ENCODE measurements around the gene TMTC3. TPM values are rescaled to one million over a fixed set of nuclear protein-coding genes. Genes with fewer than 3 reads are reported as not detected.
"Not testable (repeated sequence)": the region's sequence is repeated elsewhere in the genome, so short reads cannot be mapped to it uniquely, and the experiment has no call there.

TMTC3 gene
- total RNA-seq, 1 experiment from 2014 or later, result 30.5 TPM

DNA sequence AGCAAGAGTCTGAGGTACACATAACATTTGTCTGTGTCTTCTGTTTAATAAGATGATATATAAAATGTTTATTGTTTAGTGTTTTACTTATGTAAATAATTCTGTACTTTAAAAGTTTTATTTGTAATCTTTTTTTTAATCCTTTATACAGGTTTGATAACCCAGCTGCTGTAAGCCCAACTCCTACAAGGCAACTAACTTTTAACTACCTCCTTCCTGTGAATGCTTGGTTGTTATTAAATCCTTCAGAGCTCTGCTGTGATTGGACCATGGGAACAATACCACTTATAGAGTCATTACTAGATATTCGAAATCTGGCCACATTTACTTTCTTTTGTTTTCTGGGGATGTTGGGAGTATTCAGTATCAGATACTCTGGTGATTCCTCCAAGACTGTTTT, 24.1 kb downstream of the TMTC3 start:
- no peak for DNase-seq (ENCODE audit: low spot score)

DNA sequence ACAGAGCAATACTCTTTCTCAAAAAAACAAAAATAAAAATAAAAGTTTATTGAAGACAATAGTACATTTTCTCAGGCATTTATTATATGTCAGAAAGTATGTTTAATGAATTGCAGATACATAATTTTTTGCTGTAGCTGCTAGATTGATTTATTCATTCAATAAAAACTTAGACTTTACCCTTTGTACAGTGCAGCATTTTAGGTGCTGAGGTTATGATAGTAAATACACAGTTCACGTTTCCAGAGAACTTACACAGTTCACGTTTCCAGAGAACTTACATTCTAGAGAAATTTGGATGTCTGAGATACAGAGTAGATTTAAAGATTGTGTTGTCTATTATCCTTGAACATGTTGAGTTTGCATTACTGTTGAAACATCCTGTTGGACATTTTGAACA, 25.3 kb downstream of the TMTC3 start:
- DNase-seq (ENCODE audit: low spot score), result no peak

GRCh38 chr12:88172844-88173407, 30.8 kb downstream of the TMTC3 start:
- no peak for DNase-seq (ENCODE audit: low spot score)

- DNase-seq (ENCODE audit: low spot score), result no peak
Measured at GRCh38 chr12:88175544-88175943, 33.4 kb downstream of the TMTC3 start.

GRCh38 chr12:88179436-88180014, 37.4 kb downstream of the TMTC3 start:
- DNase-seq (ENCODE audit: low spot score), result no peak

- no peak for DNase-seq (ENCODE audit: low spot score)
Measured at GRCh38 chr12:88181881-88182280, 39.8 kb downstream of the TMTC3 start.

- no peak for DNase-seq (ENCODE audit: low spot score)
Measured at GRCh38 chr12:88182416-88182815, 40.3 kb downstream of the TMTC3 start.

- no peak for DNase-seq (ENCODE audit: low spot score)
Measured at GRCh38 chr12:88184196-88184595, 42.1 kb downstream of the TMTC3 start.

GRCh38 chr12:88185279-88185678, 43.2 kb downstream of the TMTC3 start:
- DNase-seq (ENCODE audit: low spot score), result no peak

DNA sequence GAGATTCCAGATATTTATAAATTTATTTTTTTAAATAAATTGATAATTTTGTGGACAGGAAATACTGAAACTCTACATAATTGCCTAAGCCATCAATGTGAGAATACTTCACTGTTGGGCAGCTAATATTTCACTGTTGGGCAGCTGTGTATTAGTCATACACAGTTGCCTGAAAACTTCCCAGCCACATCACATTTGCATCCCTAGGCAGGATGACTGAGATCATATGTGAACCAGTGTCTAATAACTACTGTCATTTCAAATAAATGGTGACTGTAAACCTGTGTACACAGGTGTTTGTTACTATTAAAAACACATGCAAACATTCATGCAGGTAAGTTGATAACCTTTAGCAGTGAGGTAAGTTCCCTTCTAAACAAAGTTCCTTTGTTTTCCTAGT, 43.9 kb downstream of the TMTC3 start:
- no peak for DNase-seq (ENCODE audit: low spot score)

- no peak for DNase-seq (ENCODE audit: low spot score)
Measured at GRCh38 chr12:88187571-88187970, 45.5 kb downstream of the TMTC3 start.

- no peak for DNase-seq (ENCODE audit: low spot score)
Measured at GRCh38 chr12:88188180-88188579, 46.1 kb downstream of the TMTC3 start.

DNA sequence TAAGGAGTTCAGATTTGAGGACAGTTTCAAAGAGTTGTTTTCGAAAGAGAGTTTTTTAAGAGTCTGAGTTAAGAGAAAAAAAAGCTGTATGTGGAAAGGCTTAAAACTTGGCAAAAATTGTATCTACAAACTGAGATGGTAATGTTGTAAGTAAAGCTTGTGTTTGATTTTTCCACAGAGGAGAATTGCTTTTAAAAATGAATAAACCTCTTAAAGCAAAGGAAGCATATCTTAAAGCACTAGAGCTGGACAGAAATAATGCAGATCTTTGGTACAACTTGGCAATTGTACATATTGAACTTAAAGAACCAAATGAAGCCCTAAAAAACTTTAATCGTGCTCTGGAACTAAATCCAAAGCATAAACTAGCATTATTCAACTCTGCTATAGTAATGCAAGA, 50.3 kb downstream of the TMTC3 start:
- DNase-seq (ENCODE audit: low spot score), result no peak

DNA sequence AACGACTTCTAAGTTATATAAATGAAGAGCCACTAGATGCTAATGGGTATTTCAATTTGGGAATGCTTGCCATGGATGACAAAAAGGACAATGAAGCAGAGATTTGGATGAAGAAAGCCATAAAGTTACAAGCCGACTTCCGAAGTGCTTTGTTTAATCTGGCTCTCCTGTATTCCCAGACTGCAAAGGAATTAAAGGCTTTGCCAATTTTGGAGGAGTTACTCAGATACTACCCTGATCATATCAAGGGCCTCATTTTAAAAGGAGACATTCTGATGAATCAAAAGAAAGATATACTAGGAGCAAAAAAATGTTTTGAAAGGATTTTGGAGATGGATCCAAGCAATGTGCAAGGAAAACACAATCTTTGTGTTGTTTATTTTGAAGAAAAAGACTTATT, 52.8 kb downstream of the TMTC3 start:
- DNase-seq (ENCODE audit: low spot score), result no peak

DNA sequence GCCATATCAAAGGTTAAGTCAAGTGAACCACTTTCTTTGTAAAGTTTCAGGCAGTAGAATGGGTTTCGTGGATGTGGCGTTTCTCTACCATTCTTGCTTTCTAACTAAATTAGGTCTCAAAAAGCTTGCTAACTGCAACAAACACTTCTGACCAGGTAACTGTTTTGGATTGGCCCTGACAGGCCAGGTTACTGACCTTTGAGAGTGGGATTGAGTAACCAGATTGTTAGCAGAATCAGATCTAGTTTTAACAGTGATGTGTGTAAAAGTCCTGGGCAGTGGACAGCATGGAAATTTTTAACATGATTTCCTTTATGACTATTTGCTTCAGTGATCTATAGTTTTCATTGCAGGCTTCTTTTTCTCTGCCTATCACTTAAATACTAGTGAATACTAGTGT, 57.9 kb downstream of the TMTC3 start:
- no peak for DNase-seq (ENCODE audit: low spot score)

GRCh38 chr12:88202500-88202899, 60.4 kb downstream of the TMTC3 start:
- DNase-seq (ENCODE audit: low spot score), result no peak

DNA sequence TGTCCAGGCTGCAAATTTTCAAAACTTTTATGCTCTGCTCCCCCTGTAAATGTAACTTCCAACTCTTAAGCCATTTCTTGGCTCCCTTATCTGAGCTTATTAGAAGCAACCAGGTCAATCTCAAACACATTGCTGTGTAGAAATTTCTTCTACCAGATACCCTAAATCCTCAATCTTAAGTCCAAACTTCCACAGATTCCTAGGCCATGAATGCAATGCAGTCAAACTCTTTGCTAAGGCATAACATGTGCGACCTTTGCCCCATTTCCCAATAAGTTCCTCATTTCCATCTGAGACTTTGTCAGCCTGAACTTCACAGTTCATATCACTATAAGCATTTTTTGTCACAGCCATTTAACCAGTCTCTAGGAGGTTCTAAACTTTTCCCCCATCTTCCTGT, 64.5 kb downstream of the TMTC3 start:
- no peak for DNase-seq (ENCODE audit: low spot score)

- DNase-seq (ENCODE audit: low spot score), result peak; percentile 22
Measured at GRCh38 chr12:88207921-88208620, 66.0 kb downstream of the TMTC3 start.

- no peak for DNase-seq (ENCODE audit: low spot score)
Measured at GRCh38 chr12:88208661-88209060, 66.6 kb downstream of the TMTC3 start.

DNA sequence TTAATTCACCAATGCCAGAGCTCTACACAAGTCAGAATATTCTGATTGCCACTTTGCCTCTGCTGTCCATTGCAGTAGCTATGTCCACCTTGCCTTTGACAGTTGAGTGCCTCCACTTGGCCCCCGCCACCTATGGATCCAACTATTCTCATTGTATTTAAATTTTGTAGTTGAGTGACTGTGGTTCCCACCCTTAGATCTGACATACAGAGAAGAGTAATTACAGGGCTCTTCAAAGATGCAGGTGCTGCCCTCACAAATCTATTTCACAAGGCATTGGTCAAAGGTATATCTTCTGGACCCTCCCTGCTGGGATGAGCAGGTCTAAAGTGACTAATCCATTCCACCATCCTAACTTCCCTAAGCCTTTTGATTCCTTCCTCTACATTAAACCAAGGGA, 68.2 kb downstream of the TMTC3 start:
- DNase-seq (ENCODE audit: low spot score), result not testable (repeated sequence)

DNA sequence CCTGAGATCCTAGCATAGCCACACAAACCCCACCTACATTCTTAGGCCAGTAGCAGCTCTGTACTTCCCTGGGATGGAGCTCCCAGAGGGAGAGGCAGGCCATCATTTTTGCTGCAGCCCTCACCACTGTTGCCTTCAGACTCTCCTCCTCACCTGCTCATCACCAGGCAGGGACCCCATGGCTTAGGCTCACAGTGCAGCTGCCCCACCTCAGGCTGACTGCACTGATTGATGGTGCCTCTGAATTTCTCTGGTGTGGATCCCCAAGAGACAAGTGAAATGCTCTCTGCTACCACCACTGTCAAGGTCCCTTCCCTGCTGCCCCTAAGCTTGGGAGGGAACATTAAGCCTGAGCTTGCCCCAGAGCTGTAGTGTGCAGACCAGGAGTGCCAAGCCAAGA, 76.2 kb downstream of the TMTC3 start:
- no peak for DNase-seq (ENCODE audit: low spot score)

DNA sequence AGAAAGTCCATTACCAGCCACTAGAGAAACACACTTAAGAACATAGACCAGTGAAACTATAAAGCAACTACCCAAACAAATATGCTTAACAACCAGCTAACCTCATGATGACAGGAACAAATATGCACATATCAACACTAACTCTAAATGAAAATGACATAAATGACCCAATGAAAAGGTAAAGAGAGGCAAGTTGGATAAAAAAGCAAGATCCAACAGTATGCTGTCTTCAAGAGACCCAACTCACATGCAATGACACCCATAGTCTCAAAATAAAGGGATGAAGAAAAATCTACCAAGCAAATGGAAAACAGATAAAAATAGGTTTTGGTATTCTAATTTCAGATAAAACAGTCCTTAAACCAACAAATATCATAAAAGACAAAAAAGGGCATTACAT, 77.8 kb downstream of the TMTC3 start:
- DNase-seq (ENCODE audit: low spot score), result no peak

- no peak for DNase-seq (ENCODE audit: low spot score)
Measured at GRCh38 chr12:88223519-88223918, 81.4 kb downstream of the TMTC3 start.

GRCh38 chr12:88225776-88226175, 83.7 kb downstream of the TMTC3 start:
- DNase-seq (ENCODE audit: low spot score), result no peak

Measured in H4 (cell line).